Sigmoid colon (tissue), 7 donors: Measurements from ENCODE around the gene MAP7D2. TPM values are rescaled to one million over a fixed set of nuclear protein-coding genes. Genes with fewer than 3 reads are reported as not detected.

Source experiments
- DNase-seq: peaks from one replicate; pipeline ENCODE4 v3.0.0-alpha.2; 2019
- H3K27ac ChIP-seq, 4 donors: fragments of 200-600 bp; sonication (generic); one replicate each; pipeline ENCODE4 v1.5.1; 2016 to 2019; ENCODE audit warnings: mild to moderate bottlenecking in 1 of 4
- H3K27me3 ChIP-seq, 3 donors: fragments of 200-600 bp; sonication (generic); one replicate each; pipeline ENCODE4 v1.5.1; 2019; ENCODE audit warnings: mild to moderate bottlenecking in 1 of 3
- H3K36me3 ChIP-seq, 4 donors: fragments of 200-600 bp; sonication (generic); one replicate each; pipeline ENCODE4 v1.5.1; 2016 to 2019
- H3K4me1 ChIP-seq, 4 donors: fragments of 200-600 bp; sonication (generic); one replicate each; pipeline ENCODE4 v1.5.1; 2017 to 2019
- H3K4me3 ChIP-seq, 4 donors: fragments of 200-600 bp; sonication (generic); one replicate each; pipeline ENCODE4 v1.5.1; 2017 to 2019; ENCODE audit warnings: mild to moderate bottlenecking in 2 of 4, moderate library complexity in 1 of 4
- H3K9me3 ChIP-seq, 4 donors: fragments of 200-600 bp in 3 of 4; sonication (generic) in 3 of 4; one replicate each; pipeline versions ENCODE4 v1.5.1 to v1.6.1; 2013 to 2019
- EP300 ChIP-seq, 4 donors: sonication (generic); formaldehyde crosslinking; IDR thresholded peaks; one replicate each; pipeline ENCODE4 v1.6.1; 2017; ENCODE audit warnings: antibody characterized with exemption in 4 of 4
- POLR2A ChIP-seq, 2 donors: fragments of 450-650 bp; IDR thresholded peaks; one replicate each; pipeline ENCODE4 v1.6.1; 2016; ENCODE audit warnings: antibody characterized with exemption in 2 of 2, mild to moderate bottlenecking in 2 of 2, moderate library complexity in 2 of 2
- POLR2AphosphoS5 ChIP-seq, 4 donors: sonication (generic); formaldehyde crosslinking; IDR thresholded peaks; one replicate each; pipeline ENCODE4 v1.6.1; 2017; ENCODE audit warnings: antibody characterized with exemption in 4 of 4
- WGBS, 2 donors: extraction: QIAGEN DNeasy Blood & Tissue Kit; methylation state at CpG; one replicate each; pipeline ENCODE4 v1.1.7; 2013; 5-methylcytosine and 5-hydroxymethylcytosine counted together
- intact Hi-C: fragments of 100-400 bp; cut with DNase I; formaldehyde crosslinking; loops from one replicate; pipeline ENCODE4 v1.15.1; 2023
- polyA plus RNA-seq, 3 donors: library from polyadenylated mRNA; stranded (reverse); fragments of 200-250 nt; gene quantifications; one replicate each; pipeline ENCODE4 v1.2.3, GENCODE V29; 2013
- total RNA-seq, 4 donors: library from RNA; depleted of rRNA; stranded (reverse); fragments of >200 nt; gene quantifications; one replicate each; pipeline ENCODE4 v1.1.0, GENCODE V29; 2016
- TF ChIP-seq, protein P1 (sequence below), 4 experiments: fragments of 450-650 bp in 3 of 4; fragments of 200-600 bp in 1 of 4; IDR thresholded peaks; one replicate each; pipeline ENCODE4 v1.5.1; 2016 to 2019; ENCODE audit warnings: antibody characterized with exemption in 4 of 4, mild to moderate bottlenecking in 3 of 4, moderate library complexity in 2 of 4
- donor health status: healthy with polysubstance abuse.
- donor health status: Bipolar disorder and iron deficiency.
- donor health status: healthy.

The MAP7D2 gene
- total and polyA plus RNA-seq, 7 donors: 0.66 to 2.5 (median 1.4) TPM

- no peak overlapping the region for H3K4me3 ChIP-seq
- H3K27ac ChIP-seq: no peak overlapping the region
- H3K4me1 ChIP-seq: no peaks in the 10 kb centered on the region
- H3K27me3 ChIP-seq: no peaks in the 10 kb centered on the region
- no peaks in the 10 kb centered on the region for H3K36me3 ChIP-seq
- TF ChIP-seq, protein P1, sequence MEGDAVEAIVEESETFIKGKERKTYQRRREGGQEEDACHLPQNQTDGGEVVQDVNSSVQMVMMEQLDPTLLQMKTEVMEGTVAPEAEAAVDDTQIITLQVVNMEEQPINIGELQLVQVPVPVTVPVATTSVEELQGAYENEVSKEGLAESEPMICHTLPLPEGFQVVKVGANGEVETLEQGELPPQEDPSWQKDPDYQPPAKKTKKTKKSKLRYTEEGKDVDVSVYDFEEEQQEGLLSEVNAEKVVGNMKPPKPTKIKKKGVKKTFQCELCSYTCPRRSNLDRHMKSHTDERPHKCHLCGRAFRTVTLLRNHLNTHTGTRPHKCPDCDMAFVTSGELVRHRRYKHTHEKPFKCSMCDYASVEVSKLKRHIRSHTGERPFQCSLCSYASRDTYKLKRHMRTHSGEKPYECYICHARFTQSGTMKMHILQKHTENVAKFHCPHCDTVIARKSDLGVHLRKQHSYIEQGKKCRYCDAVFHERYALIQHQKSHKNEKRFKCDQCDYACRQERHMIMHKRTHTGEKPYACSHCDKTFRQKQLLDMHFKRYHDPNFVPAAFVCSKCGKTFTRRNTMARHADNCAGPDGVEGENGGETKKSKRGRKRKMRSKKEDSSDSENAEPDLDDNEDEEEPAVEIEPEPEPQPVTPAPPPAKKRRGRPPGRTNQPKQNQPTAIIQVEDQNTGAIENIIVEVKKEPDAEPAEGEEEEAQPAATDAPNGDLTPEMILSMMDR (IDR thresholded peaks at IDR 0.05): no peak
- TF ChIP-seq POLR2AphosphoS5 (IDR thresholded peaks at IDR 0.05) (no peak), POLR2A (IDR thresholded peaks at IDR 0.05) (no peak), EP300 (IDR thresholded peaks at IDR 0.05) (no peak)
- H3K9me3 ChIP-seq: no peaks in the 10 kb centered on the region
- intact Hi-C loops: loop anchor here (10.0 kb wide), 1 partner anchor 148 kb away; no protein-coding TSS in a partner anchor
- 78 to 81% methylated on average over 3 of the region's 3 CpGs for WGBS, 2 donors
- DNase-seq: no peak
Observed at GRCh38 chrX:19986531-19986930, 130.2 kb downstream of the MAP7D2 start.

DNA sequence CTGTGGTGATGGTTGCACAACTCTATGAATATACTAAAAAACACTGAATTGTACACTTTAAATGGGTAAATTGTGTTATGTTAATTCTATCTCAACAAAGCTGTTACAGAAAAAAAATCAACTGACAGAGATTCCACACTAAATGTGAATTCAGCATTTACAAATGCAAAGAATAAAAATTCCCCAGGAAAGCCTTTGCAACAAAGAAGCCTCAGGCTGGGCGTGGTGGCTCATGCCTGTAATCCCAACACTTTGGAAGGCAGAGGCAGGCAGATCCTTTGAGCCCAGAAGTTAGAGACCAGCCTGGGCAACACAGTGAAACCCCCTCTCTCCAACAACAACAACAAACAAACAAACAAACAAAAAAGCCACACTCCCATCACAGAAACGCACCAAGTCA lies 134.8 kb downstream of the MAP7D2 start:
- TF ChIP-seq POLR2AphosphoS5 (IDR thresholded peaks at IDR 0.05) (no peak), EP300 (IDR thresholded peaks at IDR 0.05) (no peak), POLR2A (IDR thresholded peaks at IDR 0.05) (no peak)
- TF ChIP-seq, protein P1 (IDR thresholded peaks at IDR 0.05): no peak
- no peak overlapping the region for H3K27ac ChIP-seq
- intact Hi-C loops: loop anchor here (10.0 kb wide), 1 partner anchor 153 kb away; no protein-coding TSS in a partner anchor

GRCh38 chrX:19975845-19976244 lies 140.9 kb downstream of the MAP7D2 start:
- no peaks in the 10 kb centered on the region for H3K27me3 ChIP-seq
- H3K4me1 ChIP-seq: no peaks in the 10 kb centered on the region
- H3K36me3 ChIP-seq: no peaks in the 10 kb centered on the region
- no peak for DNase-seq
- no peak overlapping the region for H3K4me3 ChIP-seq
- no peak overlapping the region for H3K27ac ChIP-seq
- no peaks in the 10 kb centered on the region for H3K9me3 ChIP-seq
- intact Hi-C loops: no loop called here
- no peak for TF ChIP-seq POLR2AphosphoS5 (IDR thresholded peaks at IDR 0.05)
- TF ChIP-seq POLR2A (IDR thresholded peaks at IDR 0.05): no peak
- no peak for TF ChIP-seq EP300 (IDR thresholded peaks at IDR 0.05)
- TF ChIP-seq, protein P1 (IDR thresholded peaks at IDR 0.05): no peak

More for the DNA sequence above, 134.8 kb downstream of the MAP7D2 start:
- DNase-seq: no peak
- no peaks in the 10 kb centered on the region for H3K27me3 ChIP-seq
- H3K4me1 ChIP-seq: no peaks in the 10 kb centered on the region
- no peaks in the 10 kb centered on the region for H3K36me3 ChIP-seq
- no peaks in the 10 kb centered on the region for H3K9me3 ChIP-seq
- no peak overlapping the region for H3K4me3 ChIP-seq
- whole genome bisulfite sequencing, 2 donors: 81 to 87% methylated on average over 2 of the region's 2 CpGs

- Histone ChIP-seq H3K27me3 (no peaks in the 10 kb centered on the region), H3K27ac (no peak overlapping the region), H3K4me1 (no peaks in the 10 kb centered on the region), H3K36me3 (no peaks in the 10 kb centered on the region), H3K9me3 (no peaks in the 10 kb centered on the region), H3K4me3 (no peak overlapping the region)
- DNase-seq: no peak
- no peak for TF ChIP-seq POLR2AphosphoS5 (IDR thresholded peaks at IDR 0.05)
- TF ChIP-seq POLR2A (IDR thresholded peaks at IDR 0.05): no peak
- TF ChIP-seq, protein P1 (IDR thresholded peaks at IDR 0.05): no peak
- no peak for TF ChIP-seq EP300 (IDR thresholded peaks at IDR 0.05)
- intact Hi-C loops: no loop called here
Observed at GRCh38 chrX:19972984-19973383, 143.7 kb downstream of the MAP7D2 start.

DNA sequence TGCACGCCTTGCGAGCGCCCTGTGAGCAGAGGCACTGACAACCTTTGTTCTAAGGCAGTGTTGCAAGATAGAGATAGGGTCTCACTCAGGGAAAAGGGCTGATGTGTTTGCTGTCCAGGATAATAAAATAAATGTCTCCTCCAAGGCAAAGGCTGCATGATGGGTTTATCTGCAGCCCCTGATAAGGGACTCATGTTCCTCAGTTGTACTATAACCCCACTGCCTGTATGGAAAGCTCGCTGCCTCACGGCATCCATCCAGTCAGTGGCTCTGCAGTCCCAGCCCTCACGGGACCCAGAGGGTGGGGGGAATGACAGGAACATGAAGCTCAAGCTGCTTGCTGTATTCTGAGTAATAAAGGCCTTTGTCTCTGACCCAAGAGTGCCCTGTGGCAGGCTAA lies 148.4 kb downstream of the MAP7D2 start:
- intact Hi-C loops: no loop called here
- Histone ChIP-seq H3K9me3 (no peaks in the 10 kb centered on the region), H3K27me3 (no peaks in the 10 kb centered on the region)

More for the DNA sequence above, 148.4 kb downstream of the MAP7D2 start:
- H3K27ac ChIP-seq: no peak overlapping the region
- no peak overlapping the region for H3K4me3 ChIP-seq
- WGBS, 2 donors: 96 to 97% methylated on average over 6 of the region's 6 CpGs
- no peaks in the 10 kb centered on the region for H3K4me1 ChIP-seq
- TF ChIP-seq, protein P1 (IDR thresholded peaks at IDR 0.05): no peak
- TF ChIP-seq POLR2AphosphoS5 (IDR thresholded peaks at IDR 0.05): no peak
- TF ChIP-seq EP300 (IDR thresholded peaks at IDR 0.05): no peak
- TF ChIP-seq POLR2A (IDR thresholded peaks at IDR 0.05): no peak
- peaks cover 0 to 10% (median 2%) of the 10 kb centered on the region in 4 donors for H3K36me3 ChIP-seq
- DNase-seq: no peak
